ENCODE measurements around the gene RND1.
A peak's percentile ranks its signal among the peaks of the same experiment; 100 is the strongest.
"Not testable (repeated sequence)": the region's sequence is repeated elsewhere in the genome, so short reads cannot be mapped to it uniquely, and the experiment has no call there.

RND1 gene

GRCh38 chr12:48859607-48860006 lies 6.1 kb downstream of the RND1 start:
- no peak overlapping the region for H3K4me3 ChIP-seq (replicated peaks; ENCODE audit: low read depth, low read length)
- no peak for DNase-seq (ENCODE audit: low read depth)
- TF ChIP-seq CTCF (IDR thresholded peaks at IDR 0.05; ENCODE audit: low read length, missing control alignments): no peak

- H3K4me3 ChIP-seq (replicated peaks; ENCODE audit: low read depth, low read length): no peak overlapping the region
- no peak for TF ChIP-seq CTCF (IDR thresholded peaks at IDR 0.05; ENCODE audit: low read length, missing control alignments)
- DNase-seq (ENCODE audit: low read depth): no peak
These were observed 7.6 kb downstream of the RND1 start for GRCh38 chr12:48858043-48858442.

DNA sequence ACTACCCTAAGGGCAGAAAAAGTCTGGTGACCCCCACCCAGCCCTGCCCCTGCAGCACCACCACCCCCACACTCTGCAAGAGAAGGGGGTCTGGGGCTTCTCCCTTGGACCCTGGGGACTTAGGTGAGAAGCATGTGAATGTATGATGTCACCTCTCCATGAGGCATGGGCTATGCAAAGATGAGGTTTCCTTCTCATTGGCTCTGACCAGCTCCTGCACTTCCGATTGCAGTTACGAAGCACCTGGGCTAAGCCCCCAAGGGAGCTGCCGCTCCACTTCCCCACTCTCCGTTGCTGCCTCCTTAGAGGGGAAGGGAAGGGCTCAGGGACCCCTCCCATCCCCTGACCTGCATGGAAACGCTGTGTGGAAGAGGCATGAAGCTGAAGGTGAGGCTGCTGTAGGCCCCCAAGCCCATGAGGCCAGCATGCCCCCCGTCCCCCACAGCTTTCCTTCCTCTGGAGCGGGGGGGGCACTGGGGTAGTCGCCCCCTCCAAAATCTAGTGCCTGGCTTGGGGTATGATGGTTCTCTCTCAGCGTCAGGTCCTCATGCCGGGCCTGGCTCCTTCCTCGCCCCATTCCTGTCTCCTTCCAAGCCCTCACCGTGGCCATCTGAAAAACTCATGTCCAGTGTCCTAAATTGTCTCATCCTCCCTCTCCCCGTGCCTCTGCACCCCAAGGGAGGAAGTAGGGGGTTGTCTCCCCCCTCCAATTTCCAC lies 8.2 kb downstream of the RND1 start:
- TF ChIP-seq CTCF (IDR thresholded peaks at IDR 0.05; ENCODE audit: low read length, missing control alignments): no peak
- no peak for DNase-seq (ENCODE audit: low read depth)
- H3K4me3 ChIP-seq (replicated peaks; ENCODE audit: low read depth, low read length): no peak overlapping the region

- DNase-seq (ENCODE audit: low read depth): no peak
- H3K4me3 ChIP-seq (replicated peaks; ENCODE audit: low read depth, low read length): no peak overlapping the region
- TF ChIP-seq CTCF (IDR thresholded peaks at IDR 0.05; ENCODE audit: low read length, missing control alignments): no peak
These were observed 9.3 kb downstream of the RND1 start for GRCh38 chr12:48856379-48856778.

- not testable (repeated sequence) for DNase-seq (ENCODE audit: low read depth)
These were observed 10.7 kb downstream of the RND1 start for GRCh38 chr12:48854932-48855331.

DNA sequence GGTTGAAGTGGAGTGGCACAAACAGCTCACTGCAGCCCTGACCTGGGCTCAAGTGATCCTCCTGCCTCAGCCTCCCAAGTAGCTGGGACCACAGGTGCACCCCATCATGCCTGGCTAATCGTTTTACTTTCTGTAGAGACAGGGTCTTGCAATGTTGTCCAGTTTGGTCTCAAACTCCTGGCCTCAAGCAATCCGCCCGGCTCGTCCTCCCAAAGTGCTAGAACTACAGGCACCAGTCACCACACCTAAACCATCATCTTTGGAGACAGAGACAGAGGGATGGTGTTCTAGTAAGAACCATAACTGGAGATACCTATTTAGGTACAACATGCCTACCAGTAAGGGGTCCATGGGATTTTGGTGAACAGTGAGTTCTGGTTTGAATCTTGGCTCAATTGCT lies 11.2 kb downstream of the RND1 start:
- H3K4me3 ChIP-seq (replicated peaks; ENCODE audit: low read depth, low read length): no peak overlapping the region
- TF ChIP-seq CTCF (IDR thresholded peaks at IDR 0.05; ENCODE audit: low read length, missing control alignments): no peak
- DNase-seq (ENCODE audit: low read depth): no peak

More at GRCh38 chr12:48854932-48855331, 10.7 kb downstream of the RND1 start:
- H3K4me3 ChIP-seq (replicated peaks; ENCODE audit: low read depth, low read length): not testable (repeated sequence)

- peak overlapping the region; percentile 97 for H3K4me3 ChIP-seq (replicated peaks; ENCODE audit: low read depth, low read length)
- peak; percentile 94 for DNase-seq (ENCODE audit: low read depth)
- TF ChIP-seq CTCF (IDR thresholded peaks at IDR 0.05; ENCODE audit: low read length, missing control alignments): peak; percentile 81
These were observed 12.7 kb downstream of the RND1 start for GRCh38 chr12:48852734-48853688.

Data from fibroblast of pulmonary artery (primary cell).